HG03135 (cell line): ENCODE data around the gene ETV3L.
"Not testable (repeated sequence)": the region's sequence is repeated elsewhere in the genome, so short reads cannot be mapped to it uniquely, and the experiment has no call there.

Source experiments
- ATAC-seq: cut with Tn5 transposase; IDR thresholded peaks from one replicate; pipeline ENCODE4 v1.9.1; 2021; ENCODE audit warnings: mild to moderate bottlenecking, moderate library complexity; ENCODE audit not compliant: unreplicated experiment

Gene ETV3L

GRCh38 chr1:157084720-157085119, 14.9 kb downstream of the ETV3L start:
- ATAC-seq, result no peak

- ATAC-seq, result no peak
Measured at GRCh38 chr1:157081707-157082106, 17.9 kb downstream of the ETV3L start.

GRCh38 chr1:157080714-157081113, 18.9 kb downstream of the ETV3L start:
- ATAC-seq, result no peak

GRCh38 chr1:157077394-157077793, 22.2 kb downstream of the ETV3L start:
- no peak for ATAC-seq

- ATAC-seq, result no peak
Measured at GRCh38 chr1:157073944-157074685, 25.5 kb downstream of the ETV3L start.

- no peak for ATAC-seq
Measured at GRCh38 chr1:157069601-157070000, 30.0 kb downstream of the ETV3L start.

GRCh38 chr1:157059241-157059640, 40.4 kb downstream of the ETV3L start:
- ATAC-seq, result not testable (repeated sequence)

- ATAC-seq, result no peak
Measured at GRCh38 chr1:157056269-157056668, 43.3 kb downstream of the ETV3L start.

- not testable (repeated sequence) for ATAC-seq
Measured at GRCh38 chr1:157055729-157056128, 43.9 kb downstream of the ETV3L start.

- no peak for ATAC-seq
Measured at GRCh38 chr1:157050836-157051235, 48.8 kb downstream of the ETV3L start.

- ATAC-seq, result no peak
Measured at GRCh38 chr1:157047062-157047410, 52.6 kb downstream of the ETV3L start.

GRCh38 chr1:157045250-157046218, 54.1 kb downstream of the ETV3L start, which contains the start of gene ARHGEF11:
ARHGEF11 (minus strand) TSS chr1:157045742; CDS start chr1:157044330, 1,412 bp downstream.
- no peak for ATAC-seq

- ATAC-seq, result no peak
Measured at GRCh38 chr1:157044326-157044725, 55.3 kb downstream of the ETV3L start.

GRCh38 chr1:157043685-157044084, 55.9 kb downstream of the ETV3L start:
- ATAC-seq, result no peak

GRCh38 chr1:157042846-157043245, 56.8 kb downstream of the ETV3L start:
- no peak for ATAC-seq
